GM18868 (cell line): ENCODE measurements around the gene CTNNA1.
"Not testable (repeated sequence)": the region's sequence is repeated elsewhere in the genome, so short reads cannot be mapped to it uniquely, and the experiment has no call there.

Experiments used
- ATAC-seq: cut with Tn5 transposase; IDR thresholded peaks from one replicate; pipeline ENCODE4 v1.9.1; 2021; ENCODE audit warnings: mild to moderate bottlenecking, moderate library complexity; ENCODE audit not compliant: unreplicated experiment

Gene CTNNA1

GRCh38 chr5:138803935-138804334 is 50.7 kb downstream of the CTNNA1 start:
- no peak for ATAC-seq

GRCh38 chr5:138805096-138805495 is 51.9 kb downstream of the CTNNA1 start:
- ATAC-seq, result no peak

GRCh38 chr5:138807182-138807581 is 54.0 kb downstream of the CTNNA1 start:
- no peak for ATAC-seq

GRCh38 chr5:138809391-138809790 is 56.2 kb downstream of the CTNNA1 start:
- ATAC-seq, result no peak

GRCh38 chr5:138810861-138811260 is 57.6 kb downstream of the CTNNA1 start:
- not testable (repeated sequence) for ATAC-seq

DNA sequence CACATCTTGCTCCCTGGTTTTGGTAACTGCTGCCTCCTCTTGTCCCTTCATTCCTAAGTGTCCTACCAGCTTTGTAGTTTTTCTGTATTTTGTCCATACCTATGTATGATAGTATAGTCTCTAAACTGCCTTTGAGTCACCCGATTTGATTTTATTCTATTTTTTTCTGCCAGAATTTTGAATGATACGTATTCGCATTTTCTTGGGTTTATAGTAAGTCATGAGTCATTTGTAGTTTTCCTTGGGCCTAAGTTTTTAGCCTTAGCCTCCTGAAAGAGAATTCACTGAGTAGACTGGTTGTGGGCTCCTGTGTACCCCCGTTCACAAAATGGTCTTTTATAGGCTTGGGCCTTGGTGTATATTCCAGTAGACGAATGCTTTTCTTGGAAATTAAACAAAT is 62.3 kb downstream of the CTNNA1 start:
- no peak for ATAC-seq

DNA sequence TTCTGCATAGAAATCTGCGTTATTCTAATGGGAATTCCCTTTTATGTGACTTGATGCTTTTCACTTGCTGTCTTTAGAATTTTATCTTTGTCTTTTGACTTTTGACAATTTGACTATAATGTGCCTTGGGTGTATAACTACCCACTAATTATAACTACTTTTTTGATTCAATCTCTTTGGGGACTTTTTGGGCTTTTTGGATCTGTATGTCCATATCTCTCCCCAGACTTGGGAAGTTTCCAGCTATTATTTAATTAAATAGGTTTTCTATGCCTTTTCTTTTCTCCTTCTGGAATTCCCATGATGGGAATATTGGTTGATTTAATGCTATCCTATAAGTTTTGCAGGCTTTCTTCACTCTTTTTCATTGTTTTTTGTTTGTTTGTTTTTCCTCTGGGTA is 64.0 kb downstream of the CTNNA1 start:
- no peak for ATAC-seq

DNA sequence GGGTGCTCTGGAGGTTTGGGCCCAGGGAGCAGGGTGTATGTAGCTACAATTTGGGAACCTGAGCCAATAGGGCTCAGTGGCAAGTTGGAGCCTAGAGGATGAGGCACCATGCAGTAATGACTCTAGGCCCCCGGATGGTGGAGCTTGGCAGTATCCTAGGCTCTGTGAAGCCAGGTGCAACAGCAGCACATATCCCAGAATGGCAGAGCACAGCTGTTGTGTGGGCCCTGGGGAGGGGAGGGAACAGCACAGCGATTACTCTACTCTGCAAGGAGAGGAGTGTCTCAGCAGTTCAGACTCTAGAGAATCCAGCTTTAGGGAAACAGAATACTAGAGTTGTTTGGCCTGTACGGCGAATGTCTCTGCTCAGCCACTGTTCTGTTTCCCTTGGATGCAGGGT is 65.9 kb downstream of the CTNNA1 start:
- no peak for ATAC-seq

GRCh38 chr5:138820695-138821094 is 67.5 kb downstream of the CTNNA1 start:
- ATAC-seq, result no peak

GRCh38 chr5:138824516-138824915 is 71.3 kb downstream of the CTNNA1 start:
- ATAC-seq, result no peak

GRCh38 chr5:138824924-138825863 is 72.0 kb downstream of the CTNNA1 start:
- ATAC-seq, result peak; percentile 50

GRCh38 chr5:138828556-138828955 is 75.3 kb downstream of the CTNNA1 start:
- no peak for ATAC-seq

- no peak for ATAC-seq
These were observed 76.1 kb downstream of the CTNNA1 start for GRCh38 chr5:138829341-138829740.

DNA sequence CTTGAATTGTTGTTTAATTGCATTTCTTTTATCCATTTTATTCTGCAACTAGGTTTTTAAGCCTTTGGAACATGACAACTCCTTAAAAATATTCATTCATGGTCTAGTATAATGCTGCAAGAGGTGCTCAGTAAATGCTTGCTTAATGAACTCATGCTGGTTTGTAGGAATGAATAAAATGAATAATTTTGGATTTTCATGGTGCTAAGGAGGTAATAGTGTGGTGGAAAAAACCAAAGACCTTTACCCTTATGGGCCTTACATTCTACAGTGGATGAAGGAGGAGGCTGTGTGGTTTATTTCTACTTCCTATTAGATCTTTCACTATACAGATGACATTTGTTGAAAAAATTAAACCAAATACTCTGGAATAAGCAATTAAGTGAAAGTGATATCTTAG is 78.5 kb downstream of the CTNNA1 start:
- ATAC-seq, result no peak

DNA sequence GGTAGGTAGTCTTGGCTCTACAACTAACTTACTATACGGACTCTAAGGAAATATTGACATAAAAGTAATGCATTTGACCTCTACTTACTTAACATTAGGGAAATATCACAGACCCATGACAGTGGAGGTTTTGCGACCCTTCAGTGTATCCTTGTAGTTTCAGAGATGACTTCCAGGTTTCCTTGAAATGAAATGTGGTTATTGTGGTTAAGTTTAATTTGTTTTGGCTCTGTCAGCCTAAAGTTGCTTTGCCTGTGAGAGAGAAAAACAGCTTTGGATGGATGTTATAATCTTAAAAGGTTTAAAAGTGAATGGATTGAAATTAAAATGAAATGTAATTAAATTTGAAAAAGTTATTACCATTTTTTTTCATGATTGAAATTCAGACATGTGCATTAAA is 79.0 kb downstream of the CTNNA1 start:
- ATAC-seq, result no peak

- no peak for ATAC-seq
These were observed 79.9 kb downstream of the CTNNA1 start for GRCh38 chr5:138833080-138833479.

- ATAC-seq, result no peak
These were observed 80.7 kb downstream of the CTNNA1 start for GRCh38 chr5:138833726-138834480.

- not testable (repeated sequence) for ATAC-seq
These were observed 81.6 kb downstream of the CTNNA1 start for GRCh38 chr5:138834853-138835252.

GRCh38 chr5:138837160-138837559 is 83.9 kb downstream of the CTNNA1 start:
- no peak for ATAC-seq

- no peak for ATAC-seq
These were observed 86.9 kb downstream of the CTNNA1 start for GRCh38 chr5:138840103-138840502.

- ATAC-seq, result no peak
These were observed 88.3 kb downstream of the CTNNA1 start for GRCh38 chr5:138841531-138841930.
